ENCODE measurements around the gene MTHFD2L. TPM values are rescaled to one million over a fixed set of nuclear protein-coding genes. Genes with fewer than 3 reads are reported as not detected.

The MTHFD2L gene
- total RNA-seq, 1 experiment from 2014 or later: 9.4 TPM

- TF ChIP-seq, protein P1, sequence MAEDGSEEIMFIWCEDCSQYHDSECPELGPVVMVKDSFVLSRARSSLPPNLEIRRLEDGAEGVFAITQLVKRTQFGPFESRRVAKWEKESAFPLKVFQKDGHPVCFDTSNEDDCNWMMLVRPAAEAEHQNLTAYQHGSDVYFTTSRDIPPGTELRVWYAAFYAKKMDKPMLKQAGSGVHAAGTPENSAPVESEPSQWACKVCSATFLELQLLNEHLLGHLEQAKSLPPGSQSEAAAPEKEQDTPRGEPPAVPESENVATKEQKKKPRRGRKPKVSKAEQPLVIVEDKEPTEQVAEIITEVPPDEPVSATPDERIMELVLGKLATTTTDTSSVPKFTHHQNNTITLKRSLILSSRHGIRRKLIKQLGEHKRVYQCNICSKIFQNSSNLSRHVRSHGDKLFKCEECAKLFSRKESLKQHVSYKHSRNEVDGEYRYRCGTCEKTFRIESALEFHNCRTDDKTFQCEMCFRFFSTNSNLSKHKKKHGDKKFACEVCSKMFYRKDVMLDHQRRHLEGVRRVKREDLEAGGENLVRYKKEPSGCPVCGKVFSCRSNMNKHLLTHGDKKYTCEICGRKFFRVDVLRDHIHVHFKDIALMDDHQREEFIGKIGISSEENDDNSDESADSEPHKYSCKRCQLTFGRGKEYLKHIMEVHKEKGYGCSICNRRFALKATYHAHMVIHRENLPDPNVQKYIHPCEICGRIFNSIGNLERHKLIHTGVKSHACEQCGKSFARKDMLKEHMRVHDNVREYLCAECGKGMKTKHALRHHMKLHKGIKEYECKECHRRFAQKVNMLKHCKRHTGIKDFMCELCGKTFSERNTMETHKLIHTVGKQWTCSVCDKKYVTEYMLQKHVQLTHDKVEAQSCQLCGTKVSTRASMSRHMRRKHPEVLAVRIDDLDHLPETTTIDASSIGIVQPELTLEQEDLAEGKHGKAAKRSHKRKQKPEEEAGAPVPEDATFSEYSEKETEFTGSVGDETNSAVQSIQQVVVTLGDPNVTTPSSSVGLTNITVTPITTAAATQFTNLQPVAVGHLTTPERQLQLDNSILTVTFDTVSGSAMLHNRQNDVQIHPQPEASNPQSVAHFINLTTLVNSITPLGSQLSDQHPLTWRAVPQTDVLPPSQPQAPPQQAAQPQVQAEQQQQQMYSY (CRISPR knock-in tag; IDR thresholded peaks at IDR 0.05): no peak
- TF ChIP-seq NFYB (CRISPR knock-in tag; conservative IDR thresholded peaks at IDR 0.05; ENCODE audit: low read depth) (no peak), FOXK1 (CRISPR knock-in tag; IDR thresholded peaks at IDR 0.05) (no peak), E2F1 (CRISPR knock-in tag; IDR thresholded peaks at IDR 0.05) (no peak), NR3C1 (CRISPR knock-in tag; conservative IDR thresholded peaks at IDR 0.05; ENCODE audit: low read depth) (no peak), ZNF281 (CRISPR knock-in tag; IDR thresholded peaks at IDR 0.05) (no peak)
Measured at GRCh38 chr4:74190919-74191397, 33.0 kb downstream of the MTHFD2L start (continued).

GRCh38 chr4:74197080-74197479 lies 39.2 kb downstream of the MTHFD2L start:
- POLR2A ChIA-PET: no interaction called here

DNA sequence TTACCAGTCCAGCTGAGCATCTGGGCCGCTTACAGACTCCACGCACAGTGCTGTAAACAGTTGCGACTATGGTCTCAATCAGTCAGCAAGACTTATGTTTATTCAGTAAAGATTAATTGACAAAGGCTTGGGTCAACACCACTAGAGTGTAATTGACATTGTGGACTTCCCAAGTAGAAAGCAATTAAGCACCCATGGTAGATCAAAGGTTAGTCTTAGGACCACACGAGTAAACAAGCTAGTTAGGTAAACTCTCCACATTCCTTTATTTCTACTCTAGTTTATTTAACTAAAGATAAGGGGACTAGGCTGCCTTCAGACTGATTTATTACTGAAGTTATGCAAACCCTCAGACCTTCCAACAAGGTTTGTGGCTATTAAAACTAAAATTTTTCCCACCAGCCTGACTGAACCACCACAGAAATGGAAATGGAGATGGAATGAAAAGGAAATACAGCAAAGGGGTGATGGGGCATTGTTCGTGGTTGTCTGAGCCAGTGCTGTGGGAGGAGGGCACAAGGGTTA lies 44.2 kb downstream of the MTHFD2L start:
- Mint-ChIP-seq H3K36me3 (no peaks in the 10 kb centered on the region), H3K27me3 (ENCODE audit: low read depth) (no peaks in the 10 kb centered on the region), H3K27ac (no peak overlapping the region), H3K4me1 (peaks cover 4% of the 10 kb centered on the region), H3K4me3 (no peak overlapping the region), H3K9me3 (no peaks in the 10 kb centered on the region)
- CTCF ChIA-PET: interaction anchor here (0.6 to 0.7 kb wide), 2 partner anchors 27 to 756 kb away, joined by 3 read pairs; no protein-coding TSS in a partner anchor
- no peak for DNase-seq (ENCODE audit: low spot score)
- POLR2A ChIA-PET: interaction anchor here (0.7 kb wide), 1 partner anchor 107 kb away, joined by 4 read pairs; no protein-coding TSS in a partner anchor
- TF ChIP-seq PRRX2 (CRISPR knock-in tag; IDR thresholded peaks at IDR 0.05): no peak
- TF ChIP-seq ZNF512 (CRISPR knock-in tag; IDR thresholded peaks at IDR 0.05; ENCODE audit: borderline replicate concordance): no peak
- TF ChIP-seq, protein P2, sequence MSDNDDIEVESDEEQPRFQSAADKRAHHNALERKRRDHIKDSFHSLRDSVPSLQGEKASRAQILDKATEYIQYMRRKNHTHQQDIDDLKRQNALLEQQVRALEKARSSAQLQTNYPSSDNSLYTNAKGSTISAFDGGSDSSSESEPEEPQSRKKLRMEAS (CRISPR knock-in tag; IDR thresholded peaks at IDR 0.05): no peak
- TF ChIP-seq E2F1 (CRISPR knock-in tag; IDR thresholded peaks at IDR 0.05): no peak
- TF ChIP-seq GABPB1 (CRISPR knock-in tag; IDR thresholded peaks at IDR 0.05): peak; percentile 59; the same call in 1 of the 2 replicates
- no peak for TF ChIP-seq GRHL2 (CRISPR knock-in tag; IDR thresholded peaks at IDR 0.05; ENCODE audit: insufficient replicate concordance, severe bottlenecking)
- no peak for TF ChIP-seq RELA (CRISPR knock-in tag; IDR thresholded peaks at IDR 0.05; ENCODE audit: borderline replicate concordance)
- peak; percentile 78; the same call in 1 of the 2 replicates for TF ChIP-seq RORB (CRISPR knock-in tag; IDR thresholded peaks at IDR 0.05)
- ATAC-seq: no peak

More at GRCh38 chr4:74197080-74197479, 39.2 kb downstream of the MTHFD2L start:
- TF ChIP-seq GABPB1 (CRISPR knock-in tag; IDR thresholded peaks at IDR 0.05): no peak
- H3K27ac Mint-ChIP-seq: 0 out of 2 replicates have a peak overlapping the region, but pooled peaks have one; percentile 27
- H3K4me1 Mint-ChIP-seq: no peaks in the 10 kb centered on the region
- H3K36me3 Mint-ChIP-seq: no peaks in the 10 kb centered on the region
- no peak for DNase-seq (ENCODE audit: low spot score)
- CTCF ChIA-PET: no interaction called here
- ATAC-seq: no peak
- no peaks in the 10 kb centered on the region for H3K9me3 Mint-ChIP-seq
- no peak overlapping the region for H3K4me3 Mint-ChIP-seq
- H3K27me3 Mint-ChIP-seq (ENCODE audit: low read depth): no peaks in the 10 kb centered on the region
